Activated CD4-positive, alpha-beta memory T cell treated with anti-CD3 and anti-CD28 coated beads for 36 hours (primary cell): Measurements from ENCODE around the gene SLC7A7. TPM values are rescaled to one million over a fixed set of nuclear protein-coding genes. Genes with fewer than 3 reads are reported as not detected.
A peak's percentile ranks its signal among the peaks of the same experiment; 100 is the strongest.
"Not testable (repeated sequence)": the region's sequence is repeated elsewhere in the genome, so short reads cannot be mapped to it uniquely, and the experiment has no call there.

Source experiments
- CTCF ChIA-PET: fragments of 350-600 bp; sonication (Branson Sonifier 250); formaldehyde crosslinking; loops from one replicate; lab custom pipeline; 2021; ENCODE audit warnings: antibody characterized with exemption, inconsistent platforms; lab: Charles Lee
- POLR2A ChIA-PET: fragments of 350-600 bp; sonication (Branson Sonifier 250); formaldehyde crosslinking; loops from one replicate; lab custom pipeline; 2021; ENCODE audit warnings: antibody characterized with exemption; lab: Charles Lee
- DNase-seq: peaks from one replicate; pipeline ENCODE4 v3.0.0-alpha.2; 2020
- H3K27ac Mint-ChIP-seq: one replicate; pipeline ENCODE4 v1.8.0; 2021; ENCODE audit warnings: mixed read lengths
- H3K27me3 Mint-ChIP-seq: one replicate; pipeline ENCODE4 v1.8.0; 2021; ENCODE audit warnings: mixed read lengths
- H3K36me3 Mint-ChIP-seq: one replicate; pipeline ENCODE4 v1.8.0; 2021; ENCODE audit warnings: mixed read lengths
- H3K4me1 Mint-ChIP-seq: one replicate; pipeline ENCODE4 v1.8.0; 2021; ENCODE audit warnings: low read depth, mixed read lengths
- H3K4me3 Mint-ChIP-seq: one replicate; pipeline ENCODE4 v1.8.0; 2021; ENCODE audit warnings: mild to moderate bottlenecking, mixed read lengths
- H3K9me3 Mint-ChIP-seq: one replicate; pipeline ENCODE4 v1.8.0; 2021; ENCODE audit warnings: mixed read lengths
- intact Hi-C: fragments of 100-400 bp; cut with micrococcal nuclease; formaldehyde crosslinking; loops from one replicate; pipeline ENCODE4 v1.15.1; 2023
- total RNA-seq, 2 experiments: library from RNA; stranded (reverse); gene quantifications; one replicate each; pipeline ENCODE4 v1.2.3, GENCODE V29; 2021

The SLC7A7 gene
- total RNA-seq, 2 experiments from 2014 or later: 0.10 to 0.34 TPM

- peaks cover 15% of the 10 kb centered on the region for H3K36me3 Mint-ChIP-seq
- no peaks in the 10 kb centered on the region for H3K4me1 Mint-ChIP-seq
- H3K27me3 Mint-ChIP-seq: no peaks in the 10 kb centered on the region
- POLR2A ChIA-PET: no interaction called here
- H3K27ac Mint-ChIP-seq: no peak overlapping the region
- DNase-seq: no peak
- no peak overlapping the region for H3K4me3 Mint-ChIP-seq
- intact Hi-C loops: no loop called here
- CTCF ChIA-PET: no interaction called here
- H3K9me3 Mint-ChIP-seq: no peaks in the 10 kb centered on the region
Measured at GRCh38 chr14:22778084-22778483, 37.2 kb downstream of the SLC7A7 start.

GRCh38 chr14:22776849-22777248 is 38.4 kb downstream of the SLC7A7 start:
- H3K4me1 Mint-ChIP-seq, H3K27me3 Mint-ChIP-seq, H3K9me3 Mint-ChIP-seq, H3K4me3 Mint-ChIP-seq, CTCF ChIA-PET, H3K27ac Mint-ChIP-seq, DNase-seq, intact Hi-C loops: not testable (repeated sequence)
- POLR2A ChIA-PET: interaction anchor here (1.3 kb wide), 1 partner anchor 11 kb away, joined by 3 read pairs; the partner anchor contains the start of gene OXA1L
- peaks cover 16% of the 10 kb centered on the region for H3K36me3 Mint-ChIP-seq

- ChIA-PET CTCF (no interaction called here), POLR2A (interaction anchor here (1.3 kb wide), 1 partner anchor 10 kb away, joined by 3 read pairs; the partner anchor contains the start of gene OXA1L)
- H3K36me3 Mint-ChIP-seq: peaks cover 23% of the 10 kb centered on the region
Measured at GRCh38 chr14:22776215-22776614, 39.0 kb downstream of the SLC7A7 start.

DNA sequence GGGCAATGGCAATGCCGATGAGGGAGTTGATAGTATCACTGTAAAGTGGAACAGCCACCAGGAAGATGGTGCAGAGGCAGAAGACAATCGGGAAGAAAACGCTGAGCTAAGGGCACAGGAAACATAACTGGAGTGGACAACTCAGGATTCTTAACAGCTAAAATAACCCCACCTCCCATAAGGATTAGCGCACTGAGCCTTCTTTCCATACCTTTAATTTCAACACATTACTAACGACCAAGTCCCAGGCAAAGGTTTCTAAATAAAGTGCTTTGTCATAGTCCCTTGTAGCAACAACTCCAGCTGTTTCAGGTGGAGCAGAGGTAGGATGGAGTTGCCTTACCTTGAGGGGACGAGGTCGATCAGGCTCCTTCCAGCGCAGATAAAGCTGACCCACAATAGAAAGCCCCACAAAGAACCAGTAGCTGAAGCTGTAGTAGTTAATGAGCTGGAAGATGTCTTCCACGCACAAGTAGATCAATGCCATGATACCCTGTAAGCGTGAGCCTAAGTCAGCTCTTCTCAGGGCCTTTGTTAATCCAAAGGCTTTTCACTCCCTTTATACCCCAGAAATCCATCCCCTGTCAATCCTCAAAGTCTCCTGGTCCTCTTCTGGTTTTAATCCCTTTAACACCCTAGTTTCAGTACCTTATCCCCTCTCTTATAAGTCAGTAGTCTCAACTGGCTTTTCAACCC is 41.1 kb downstream of the SLC7A7 start:
- no peak for DNase-seq
- Mint-ChIP-seq H3K4me3 (no peak overlapping the region), H3K4me1 (peaks cover 5% of the 10 kb centered on the region), H3K27ac (no peak overlapping the region), H3K9me3 (no peaks in the 10 kb centered on the region), H3K27me3 (no peaks in the 10 kb centered on the region), H3K36me3 (peaks cover 42% of the 10 kb centered on the region)
- POLR2A ChIA-PET: interaction anchor here (1.9 kb wide), 1 partner anchor 185 kb away, joined by 4 read pairs; the partner anchor contains the start of gene DAD1
- intact Hi-C loops: no loop called here
- CTCF ChIA-PET: interaction anchor here (1.5 kb wide), 1 partner anchor 204 kb away, joined by 8 read pairs; no protein-coding TSS in a partner anchor

More at GRCh38 chr14:22776215-22776614, 39.0 kb downstream of the SLC7A7 start:
- Mint-ChIP-seq H3K27ac (no peak overlapping the region), H3K27me3 (no peaks in the 10 kb centered on the region), H3K4me3 (no peak overlapping the region), H3K9me3 (no peaks in the 10 kb centered on the region), H3K4me1 (no peaks in the 10 kb centered on the region)
- intact Hi-C loops: no loop called here
- no peak for DNase-seq

- Mint-ChIP-seq H3K36me3 (peaks cover 47% of the 10 kb centered on the region), H3K4me3 (no peak overlapping the region), H3K27me3 (no peaks in the 10 kb centered on the region), H3K9me3 (no peaks in the 10 kb centered on the region), H3K27ac (no peak overlapping the region), H3K4me1 (peaks cover 10% of the 10 kb centered on the region)
- ChIA-PET CTCF (interaction anchor here (1.5 kb wide), 1 partner anchor 203 kb away, joined by 8 read pairs; no protein-coding TSS in a partner anchor), POLR2A (interaction anchor here (0.6 to 1.9 kb wide), 2 partner anchors 184 to 1454 kb away, joined by 3 to 4 read pairs; partner anchors contain the start of gene DAD1)
- intact Hi-C loops: no loop called here
- DNase-seq: no peak
Measured at GRCh38 chr14:22773162-22774010, 41.8 kb downstream of the SLC7A7 start.

GRCh38 chr14:22772725-22773124 is 42.5 kb downstream of the SLC7A7 start:
- Mint-ChIP-seq H3K36me3 (peaks cover 52% of the 10 kb centered on the region), H3K27ac (no peak overlapping the region), H3K4me3 (no peak overlapping the region), H3K4me1 (peaks cover 17% of the 10 kb centered on the region), H3K9me3 (no peaks in the 10 kb centered on the region), H3K27me3 (no peaks in the 10 kb centered on the region)
- intact Hi-C loops: no loop called here
- ChIA-PET CTCF (no interaction called here), POLR2A (interaction anchor here (0.6 to 1.9 kb wide), 3 partner anchors 28 to 1453 kb away, joined by 3 to 5 read pairs (median 4); partner anchors contain the start of gene DAD1)
- DNase-seq: no peak

GRCh38 chr14:22770481-22771187 is 44.6 kb downstream of the SLC7A7 start:
- no peaks in the 10 kb centered on the region for H3K9me3 Mint-ChIP-seq
- H3K36me3 Mint-ChIP-seq: peaks cover 62% of the 10 kb centered on the region

GRCh38 chr14:22769369-22769768 is 45.9 kb downstream of the SLC7A7 start:
- no peaks in the 10 kb centered on the region for H3K9me3 Mint-ChIP-seq
- intact Hi-C loops: loop anchor here (5.0 kb wide), 2 partner anchors 122 to 197 kb away; no protein-coding TSS in a partner anchor
- ChIA-PET CTCF (no interaction called here), POLR2A (no interaction called here)
- H3K4me1 Mint-ChIP-seq: peaks cover 34% of the 10 kb centered on the region
- peaks cover 2% of the 10 kb centered on the region for H3K27me3 Mint-ChIP-seq
- no peak overlapping the region for H3K4me3 Mint-ChIP-seq
- DNase-seq: no peak
- H3K27ac Mint-ChIP-seq: peak overlapping the region; percentile 57
- H3K36me3 Mint-ChIP-seq: peaks cover 55% of the 10 kb centered on the region

More at GRCh38 chr14:22770481-22771187, 44.6 kb downstream of the SLC7A7 start:
- Mint-ChIP-seq H3K4me3 (no peak overlapping the region), H3K27ac (no peak overlapping the region), H3K4me1 (peaks cover 29% of the 10 kb centered on the region), H3K27me3 (peaks cover 2% of the 10 kb centered on the region)
- ChIA-PET CTCF (interaction anchor here (1.0 kb wide), 1 partner anchor 117 kb away, joined by 3 read pairs; no protein-coding TSS in a partner anchor), POLR2A (no interaction called here)
- DNase-seq: no peak
- intact Hi-C loops: no loop called here

GRCh38 chr14:22768947-22769346 is 46.3 kb downstream of the SLC7A7 start:
- no peak for DNase-seq
- peak overlapping the region; percentile 57 for H3K27ac Mint-ChIP-seq
- no peak overlapping the region for H3K4me3 Mint-ChIP-seq
- intact Hi-C loops: loop anchor here (5.0 kb wide), 2 partner anchors 122 to 197 kb away; no protein-coding TSS in a partner anchor
- H3K9me3 Mint-ChIP-seq: no peaks in the 10 kb centered on the region
- H3K36me3 Mint-ChIP-seq: peaks cover 53% of the 10 kb centered on the region
- H3K4me1 Mint-ChIP-seq: peaks cover 34% of the 10 kb centered on the region
- CTCF ChIA-PET: no interaction called here
- peaks cover 2% of the 10 kb centered on the region for H3K27me3 Mint-ChIP-seq
- POLR2A ChIA-PET: no interaction called here

GRCh38 chr14:22767323-22767589 is 48.0 kb downstream of the SLC7A7 start:
- intact Hi-C loops: loop anchor here (2.0 to 5.0 kb wide), 4 partner anchors 86 to 195 kb away; partner anchors contain the start of gene RBM23
- CTCF ChIA-PET: interaction anchor here (0.6 to 2.8 kb wide), 7 partner anchors 56 to 211 kb away, joined by 3 to 34 read pairs (median 5); no protein-coding TSS in a partner anchor
- peaks cover 54% of the 10 kb centered on the region for H3K36me3 Mint-ChIP-seq

More at GRCh38 chr14:22767323-22767589, 48.0 kb downstream of the SLC7A7 start:
- Mint-ChIP-seq H3K27ac (peak overlapping the region; percentile 98), H3K4me1 (peaks cover 34% of the 10 kb centered on the region), H3K27me3 (peaks cover 2% of the 10 kb centered on the region), H3K4me3 (peak overlapping the region; percentile 94), H3K9me3 (peaks cover 4% of the 10 kb centered on the region)
- POLR2A ChIA-PET: interaction anchor here (0.6 to 3.3 kb wide), 7 partner anchors 8 to 183 kb away, joined by 3 to 17 read pairs (median 6); partner anchors contain the start of gene DAD1
- DNase-seq: no peak
